ENCODE measurements around the gene MBP. TPM values are rescaled to one million over a fixed set of nuclear protein-coding genes. Genes with fewer than 3 reads are reported as not detected.

MBP gene
- total and polyA plus RNA-seq, 2 of the 13 experiments (the other 11 are each of a cell fraction or from before 2014, with no cell fraction given), result 5.0 to 8.5 TPM

DNA sequence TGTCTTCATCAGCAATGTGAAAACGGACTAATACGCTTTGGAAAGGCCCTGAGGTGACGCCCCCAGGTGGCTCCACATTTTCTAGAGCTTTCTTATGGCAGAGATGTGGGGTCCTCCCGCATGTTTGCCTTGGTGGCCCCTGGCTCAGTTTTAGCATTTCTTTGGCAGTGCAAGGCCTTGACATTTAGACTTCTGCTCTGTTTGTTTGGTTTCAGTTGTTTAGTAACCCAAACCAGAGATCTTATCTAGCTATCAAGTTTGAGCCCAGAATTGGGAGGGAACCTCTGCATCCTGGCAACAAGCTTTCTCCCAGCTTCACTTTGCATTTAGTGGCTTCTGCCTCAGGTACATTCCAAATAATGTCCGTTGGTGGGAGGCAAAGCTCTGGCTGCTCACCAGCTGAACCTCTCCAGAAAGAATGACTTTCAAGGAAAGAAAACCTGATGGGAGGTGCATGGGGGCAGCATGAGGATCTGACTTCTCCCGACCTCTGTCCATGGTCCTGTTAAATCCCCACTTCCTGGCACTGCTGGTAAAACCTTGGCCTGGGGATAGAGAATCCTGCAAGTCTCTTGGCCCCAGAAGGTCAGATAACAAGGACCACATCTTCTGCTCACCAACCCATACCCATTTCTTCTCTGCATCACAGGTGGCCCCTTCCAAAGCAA, 12.0 kb upstream of the MBP start:
- FAIRE-seq, result no peak
- no peak for ATAC-seq
- POLR2A ChIA-PET, result no interaction called here

More for the DNA sequence above, 12.0 kb upstream of the MBP start:
- Histone ChIP-seq H3K36me3 (replicated peaks in 1 of 2; ENCODE audit: control insufficient read depth in 1 of 2, insufficient read depth in 2 of 2, low read length in 2 of 2) (no peaks in the 10 kb centered on the region), H3K9ac (ENCODE audit: insufficient read depth, low read depth, low read length) (no peak overlapping the region), H2AFZ (ENCODE audit: low read length) (no peak overlapping the region), H3K27me3 (ENCODE audit: control insufficient read depth in 1 of 2, insufficient read depth in 2 of 2, low read length in 2 of 2) (peaks cover 0 to 15% of the 10 kb centered on the region in 2 experiments; a peak in 1 of 5 replicates), H3K27ac (ENCODE audit: extremely low read length, insufficient read depth, low read length) (no peak overlapping the region), H3K4me3 (replicated peaks in 1 of 3; ENCODE audit: insufficient read depth in 1 of 3, low read depth in 2 of 3, low read length in 3 of 3) (no peak overlapping the region), H3K4me1 (ENCODE audit: insufficient read depth, low read length) (peaks cover 7% of the 10 kb centered on the region), H3K9me3 (ENCODE audit: low read length) (peaks cover 7% of the 10 kb centered on the region), H3K79me2 (ENCODE audit: insufficient read depth, low read length) (no peaks in the 10 kb centered on the region), H3K4me2 (ENCODE audit: low read depth, low read length) (no peak overlapping the region), H4K20me1 (ENCODE audit: insufficient read depth, low read length) (no peaks in the 10 kb centered on the region)
- TF ChIP-seq FOSL2 (CRISPR knock-in tag; IDR thresholded peaks at IDR 0.05), result no peak
- peak; percentile 58 to 92 for TF ChIP-seq REST (IDR thresholded peaks at IDR 0.05; ENCODE audit: borderline replicate concordance in 1 of 2, low read depth in 1 of 2, low read length in 2 of 2)
- TF ChIP-seq EHMT2 (IDR thresholded peaks at IDR 0.05; ENCODE audit: borderline replicate concordance, low read depth, low read length), result 0 out of 2 replicates have a peak, but pooled peaks have one; percentile 52
- TF ChIP-seq RBM39 (IDR thresholded peaks at IDR 0.05; ENCODE audit: low read depth, low read length, poor library complexity, severe bottlenecking), result no peak
- no peak for TF ChIP-seq TERF1 (CRISPR knock-in tag; IDR thresholded peaks at IDR 0.05)
- TF ChIP-seq ZFP82 (CRISPR knock-in tag; IDR thresholded peaks at IDR 0.05; ENCODE audit: borderline replicate concordance), result no peak
- peak; percentile 84; the same call in 1 of the 2 replicates for TF ChIP-seq MIER2 (CRISPR knock-in tag; IDR thresholded peaks at IDR 0.05)
- DNase-seq (ENCODE audit: low spot score), result no peak
- in situ Hi-C loops (cut with HindIII; ENCODE audit: extremely low pct_ligation_motif_present, low pct_unique_long_range_greater_than_20kb) (no loop called here), intact Hi-C loops (cut with micrococcal nuclease; ENCODE audit: unreplicated experiment) (loop anchor here (5.0 kb wide), 1 partner anchor 558 kb away; no protein-coding TSS in a partner anchor)
- CTCF ChIA-PET (ENCODE audit: low intra/inter-chr PET ratio, low total read pairs), result no interaction called here
- 8% methylated on average over 6 of the region's 6 CpGs for WGBS (ENCODE audit: low lambda C conversion rate)
- no TSS peak for BruUV-seq (replicated peaks)

All from HepG2 (cell line).